B cell (primary cell): ENCODE results near the gene GMCL1. TPM values are rescaled to one million over a fixed set of nuclear protein-coding genes. Genes with fewer than 3 reads are reported as not detected.

Source experiments
- ATAC-seq: fragments of 200-7000 bp; cut with Tn5 transposase; one replicate; pipeline ENCODE4 v1.10.0; 2021; ENCODE audit warnings: low read depth, mild to moderate bottlenecking, moderate number of reproducible peaks, moderate library complexity
- CTCF ChIA-PET: fragments of 350-600 bp; sonication (Branson Sonifier 250); formaldehyde crosslinking; loops from one replicate; lab custom pipeline; 2021; ENCODE audit warnings: antibody characterized with exemption, inconsistent platforms; lab: Charles Lee
- POLR2A ChIA-PET: fragments of 350-600 bp; sonication (Branson Sonifier 250); formaldehyde crosslinking; loops from one replicate; lab custom pipeline; 2021; ENCODE audit warnings: antibody characterized with exemption; lab: Charles Lee
- DNase-seq: peaks from one replicate; pipeline ENCODE4 v3.0.0; 2013
- H2AFZ ChIP-seq: 2 replicates; pipeline ENCODE4 v1.6.1; 2012; ENCODE audit warnings: mild to moderate bottlenecking, low read depth, low read length; ENCODE audit not compliant: insufficient read depth, poor library complexity, severe bottlenecking
- H3K27ac ChIP-seq, 2 donors: 1 replicate in 1 of 2; 2 replicates in 1 of 2; pipeline ENCODE4 v1.5.1; 2012 to 2013; ENCODE audit warnings: low read length in 2 of 2, mild to moderate bottlenecking in 2 of 2, moderate library complexity in 1 of 2
- H3K27me3 ChIP-seq, 4 experiments: fragments of 200-600 bp in 1 of 4; sonication (generic) in 1 of 4; replicated peaks in 1 of 4; 1 replicate in 2 of 4; 2 replicates in 2 of 4; pipeline versions ENCODE4 v1.6.1 to v1.7.0; 2013 to 2016; ENCODE audit warnings: low read length in 3 of 4, mild to moderate bottlenecking in 2 of 4, mixed read lengths in 1 of 4, moderate library complexity in 1 of 4; ENCODE audit not compliant: insufficient read depth in 4 of 4, control insufficient read depth in 3 of 4; ENCODE audit errors: control extremely low read depth in 1 of 4
- H3K36me3 ChIP-seq, 2 experiments: replicated peaks in 1 of 2; 1 replicate in 1 of 2; 2 replicates in 1 of 2; pipeline versions ENCODE4 v1.6.1 to v1.7.1; 2013; ENCODE audit warnings: low read length in 1 of 2; ENCODE audit not compliant: insufficient read depth in 2 of 2, control insufficient read depth in 1 of 2; ENCODE audit errors: control extremely low read depth in 1 of 2, extremely low read depth in 1 of 2
- H3K4me1 ChIP-seq, 2 donors: fragments of 200-600 bp in 1 of 2; sonication (generic) in 1 of 2; 1 replicate in 1 of 2; 2 replicates in 1 of 2; pipeline versions ENCODE4 v1.5.1 to v1.6.1; 2013 to 2017; ENCODE audit warnings: low read length in 2 of 2; ENCODE audit not compliant: control insufficient read depth in 2 of 2, insufficient read depth in 2 of 2
- H3K4me2 ChIP-seq: replicated peaks from 2 replicates; pipeline ENCODE3; 2012; ENCODE audit warnings: mild to moderate bottlenecking, low read depth, low read length; ENCODE audit not compliant: poor library complexity, severe bottlenecking
- H3K4me3 ChIP-seq, 5 experiments: fragments of 200-600 bp in 1 of 5; sonication (generic) in 1 of 5; 1 replicate in 3 of 5; 2 replicates in 2 of 5; pipeline versions ENCODE4 v1.5.1 to v1.7.0; 2011 to 2016; ENCODE audit warnings: low read length in 4 of 5, mild to moderate bottlenecking in 4 of 5, low read depth in 2 of 5, control low read depth in 1 of 5, moderate library complexity in 1 of 5; ENCODE audit not compliant: insufficient read depth in 1 of 5; ENCODE audit errors: control extremely low read depth in 1 of 5, extremely low read depth in 1 of 5
- H3K79me2 ChIP-seq: fragments of 200-600 bp; sonication (generic); one replicate; pipeline ENCODE4 v1.6.0; 2016; ENCODE audit warnings: low read length; ENCODE audit not compliant: control insufficient read depth, insufficient read depth
- H3K9ac ChIP-seq: fragments of 200-600 bp; sonication (generic); 2 replicates; pipeline ENCODE4 v1.6.1; 2017; ENCODE audit warnings: mild to moderate bottlenecking, low read length, moderate library complexity
- H3K9me3 ChIP-seq, 3 donors: one replicate each; pipeline versions ENCODE4 v1.6.1 to v1.7.1; 2013; ENCODE audit warnings: low read length in 2 of 3; ENCODE audit not compliant: control insufficient read depth in 2 of 3, insufficient read depth in 1 of 3; ENCODE audit errors: control extremely low read depth in 1 of 3
- H4K20me1 ChIP-seq: 2 replicates; pipeline ENCODE4 v1.6.0; 2012; ENCODE audit warnings: mild to moderate bottlenecking, low read length; ENCODE audit not compliant: insufficient read depth, control insufficient read depth, poor library complexity, severe bottlenecking
- H3K27ac Mint-ChIP-seq: one replicate; pipeline ENCODE4 v1.8.0; 2021; ENCODE audit warnings: mixed read lengths
- H3K27me3 Mint-ChIP-seq: one replicate; pipeline ENCODE4 v1.8.0; 2021; ENCODE audit warnings: mixed read lengths
- H3K4me1 Mint-ChIP-seq: one replicate; pipeline ENCODE4 v1.8.0; 2021; ENCODE audit warnings: mixed read lengths
- H3K4me3 Mint-ChIP-seq: one replicate; pipeline ENCODE4 v1.8.0; 2021; ENCODE audit warnings: mixed read lengths
- H3K9me3 Mint-ChIP-seq: one replicate; pipeline ENCODE4 v1.8.0; 2022; ENCODE audit warnings: mixed read lengths; ENCODE audit not compliant: insufficient read depth
- EZH2 ChIP-seq: IDR thresholded peaks from 2 replicates; pipeline ENCODE4 v1.6.1; 2012; ENCODE audit warnings: borderline replicate concordance, low read depth, mild to moderate bottlenecking, moderate library complexity, low read length; ENCODE audit not compliant: insufficient read depth, poor library complexity, severe bottlenecking
- WGBS: methylation state at CpG from one replicate; pipeline ENCODE4 v1.1.5; 2013; ENCODE audit warnings: missing lambda C conversion rate; ENCODE audit not compliant: insufficient coverage; 5-methylcytosine and 5-hydroxymethylcytosine counted together
- intact Hi-C: fragments of 100-400 bp; cut with micrococcal nuclease; formaldehyde crosslinking; loops from one replicate; pipeline ENCODE4 v1.10.0; 2022
- polyA plus RNA-seq: library from polyadenylated mRNA; depleted of rRNA; stranded (reverse); fragments of >200 nt; gene quantifications from 2 replicates; pipeline ENCODE4 v1.2.3, GENCODE V29; 2012
- total RNA-seq, 2 donors: library from RNA; stranded (reverse); fragments of 120-200 nt in 1 of 2; gene quantifications; 1 replicate in 1 of 2; 2 replicates in 1 of 2; pipeline versions ENCODE4 v1.2.3 to v1.2.4, GENCODE V29; 2013 to 2022
- TF ChIP-seq, protein P1 (sequence below): fragments of 200-600 bp; IDR thresholded peaks from one replicate; pipeline ENCODE4 v1.8.0; 2022; ENCODE audit warnings: antibody characterized with exemption, mild to moderate bottlenecking

The GMCL1 gene
- total and polyA plus RNA-seq, 2 donors (not counting 1 experiment from before 2014, with no cell fraction given), result 6.0 to 26.3 TPM

DNA sequence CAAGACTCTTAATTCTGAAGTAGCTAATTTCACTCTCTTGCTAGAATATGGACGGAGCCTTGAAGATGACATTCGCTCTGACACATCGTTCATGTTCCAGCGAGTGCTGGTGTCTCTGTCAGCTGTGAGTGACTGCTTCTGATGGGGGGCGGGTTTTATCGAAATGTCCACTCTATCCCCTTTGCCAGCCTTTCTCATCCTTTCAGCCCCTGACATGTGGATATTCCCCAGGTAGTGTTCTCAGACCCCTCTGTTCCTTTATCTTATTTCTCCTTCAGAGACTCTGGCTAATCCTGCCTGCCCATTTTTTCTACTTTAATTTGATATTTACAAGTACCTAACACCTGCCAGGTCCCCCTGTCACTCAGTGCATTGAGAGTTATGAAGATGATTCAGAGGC lies 18.9 kb upstream of the GMCL1 start:
- H3K9me3 Mint-ChIP-seq, result no peaks in the 10 kb centered on the region
- no peaks in the 10 kb centered on the region for H3K4me1 Mint-ChIP-seq
- Histone ChIP-seq H3K4me2 (no peak overlapping the region), H3K4me3 (no peak overlapping the region), H3K36me3 (peaks cover 4 to 29% of the 10 kb centered on the region in 2 experiments), H3K79me2 (no peaks in the 10 kb centered on the region), H4K20me1 (no peaks in the 10 kb centered on the region), H3K9ac (no peak overlapping the region), H2AFZ (no peak overlapping the region), H3K4me1 (no peaks in the 10 kb centered on the region), H3K9me3 (no peaks in the 10 kb centered on the region), H3K27me3 (no peaks in the 10 kb centered on the region), H3K27ac (no peak overlapping the region)
- TF ChIP-seq, protein P1, sequence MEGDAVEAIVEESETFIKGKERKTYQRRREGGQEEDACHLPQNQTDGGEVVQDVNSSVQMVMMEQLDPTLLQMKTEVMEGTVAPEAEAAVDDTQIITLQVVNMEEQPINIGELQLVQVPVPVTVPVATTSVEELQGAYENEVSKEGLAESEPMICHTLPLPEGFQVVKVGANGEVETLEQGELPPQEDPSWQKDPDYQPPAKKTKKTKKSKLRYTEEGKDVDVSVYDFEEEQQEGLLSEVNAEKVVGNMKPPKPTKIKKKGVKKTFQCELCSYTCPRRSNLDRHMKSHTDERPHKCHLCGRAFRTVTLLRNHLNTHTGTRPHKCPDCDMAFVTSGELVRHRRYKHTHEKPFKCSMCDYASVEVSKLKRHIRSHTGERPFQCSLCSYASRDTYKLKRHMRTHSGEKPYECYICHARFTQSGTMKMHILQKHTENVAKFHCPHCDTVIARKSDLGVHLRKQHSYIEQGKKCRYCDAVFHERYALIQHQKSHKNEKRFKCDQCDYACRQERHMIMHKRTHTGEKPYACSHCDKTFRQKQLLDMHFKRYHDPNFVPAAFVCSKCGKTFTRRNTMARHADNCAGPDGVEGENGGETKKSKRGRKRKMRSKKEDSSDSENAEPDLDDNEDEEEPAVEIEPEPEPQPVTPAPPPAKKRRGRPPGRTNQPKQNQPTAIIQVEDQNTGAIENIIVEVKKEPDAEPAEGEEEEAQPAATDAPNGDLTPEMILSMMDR, result no peak
- no peak for TF ChIP-seq EZH2
- ATAC-seq, result no peak
- H3K4me3 Mint-ChIP-seq, result no peak overlapping the region
- POLR2A ChIA-PET, result no interaction called here
- no peak overlapping the region for H3K27ac Mint-ChIP-seq
- CTCF ChIA-PET, result interaction anchor here (0.5 to 8.9 kb wide), 3 partner anchors 35 to 86 kb away, joined by 4 to 76 read pairs (median 5); no protein-coding TSS in a partner anchor
- WGBS, result 97% methylated on average over 6 of the region's 6 CpGs
- intact Hi-C loops, result loop anchor here (10.0 kb wide), 1 partner anchor 376 kb away; the partner anchor contains the start of gene NFU1
- DNase-seq, result no peak
- H3K27me3 Mint-ChIP-seq, result no peaks in the 10 kb centered on the region

DNA sequence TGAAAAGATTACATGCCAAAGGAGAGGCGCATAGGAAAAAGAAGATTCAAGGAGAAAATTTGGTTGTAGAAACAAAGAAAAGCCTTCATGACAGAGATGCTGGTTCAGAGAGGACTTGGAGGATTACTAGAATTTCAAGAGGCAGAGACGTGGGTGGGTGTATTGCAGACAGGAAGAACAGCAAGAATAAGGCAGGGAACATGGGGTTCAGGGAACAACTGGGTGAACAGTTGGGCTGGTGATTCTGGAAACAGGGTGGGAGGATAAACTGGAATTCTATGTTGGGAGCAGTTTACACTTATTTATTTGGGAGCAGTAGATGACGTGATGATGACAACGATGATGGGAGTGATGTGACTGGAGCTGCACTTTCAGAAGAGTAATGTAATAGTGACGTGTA lies 18.4 kb upstream of the GMCL1 start:
- no peaks in the 10 kb centered on the region for H3K79me2 ChIP-seq
- no peak overlapping the region for H3K27ac ChIP-seq
- no peak overlapping the region for H3K9ac ChIP-seq
- H3K9me3 ChIP-seq, result no peaks in the 10 kb centered on the region
- Mint-ChIP-seq H3K9me3 (no peaks in the 10 kb centered on the region), H3K27ac (no peak overlapping the region), H3K4me3 (no peak overlapping the region), H3K4me1 (no peaks in the 10 kb centered on the region), H3K27me3 (no peaks in the 10 kb centered on the region)
- POLR2A ChIA-PET, result no interaction called here
- TF ChIP-seq, protein P1, result no peak
- no peak for TF ChIP-seq EZH2
- H3K4me1 ChIP-seq, result no peaks in the 10 kb centered on the region
- intact Hi-C loops, result loop anchor here (10.0 kb wide), 1 partner anchor 376 kb away; the partner anchor contains the start of gene NFU1
- H3K4me3 ChIP-seq, result no peak overlapping the region
- CTCF ChIA-PET, result interaction anchor here (1.7 to 11.9 kb wide), 3 partner anchors 35 to 86 kb away, joined by 5 to 440 read pairs (median 76); no protein-coding TSS in a partner anchor
- ATAC-seq, result no peak
- no peak overlapping the region for H2AFZ ChIP-seq
- peaks cover 4 to 27% of the 10 kb centered on the region in 2 experiments for H3K36me3 ChIP-seq
- H3K4me2 ChIP-seq, result no peak overlapping the region
- H3K27me3 ChIP-seq, result no peaks in the 10 kb centered on the region
- no peak for DNase-seq
- H4K20me1 ChIP-seq, result no peaks in the 10 kb centered on the region
- WGBS, result 96% methylated on average over 5 of the region's 5 CpGs
